ENCODE measurements around the gene SEPTIN11. TPM values are rescaled to one million over a fixed set of nuclear protein-coding genes. Genes with fewer than 3 reads are reported as not detected.

SEPTIN11 gene
- total RNA-seq, 4 donors from 2014 or later, result 10.4 to 56.6 (median 36.3) TPM

DNA sequence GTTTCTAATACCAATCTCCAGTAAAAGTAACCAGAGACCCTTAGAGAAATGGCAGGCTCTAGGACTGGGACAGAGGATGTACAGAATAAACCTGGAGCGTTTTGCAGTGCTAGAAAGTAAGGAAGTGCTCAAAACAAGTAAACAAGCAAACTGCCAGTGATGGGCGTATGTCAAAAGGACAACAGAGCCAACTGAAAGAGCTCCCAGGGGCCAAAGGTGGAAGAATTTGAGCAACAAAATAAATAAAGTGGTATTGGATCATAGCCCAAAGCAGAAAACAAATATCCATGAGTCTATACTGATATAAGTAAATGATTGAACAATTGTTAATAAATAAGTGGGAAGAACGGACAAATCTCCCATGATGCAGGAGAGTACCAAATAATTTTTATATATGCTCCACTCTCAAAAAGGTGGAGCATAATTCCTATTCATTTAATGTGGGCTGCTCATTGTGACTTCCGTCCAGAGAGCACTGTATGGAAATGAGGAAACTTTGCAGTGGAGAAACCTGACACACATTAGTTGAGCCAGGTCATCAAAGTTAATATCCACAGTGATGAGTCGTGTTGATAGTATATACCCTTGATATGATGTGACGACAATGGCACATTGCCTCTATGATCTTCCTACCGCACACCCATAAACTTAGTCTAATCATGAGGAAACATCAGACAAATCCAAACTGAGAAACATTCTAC, 17.8 kb upstream of the SEPTIN11 start:
- peaks cover 0 to 3% (median 0%) of the 10 kb centered on the region in 3 donors for H3K9me3 ChIP-seq
- H3K27me3 ChIP-seq, result no peaks in the 10 kb centered on the region
- H3K36me3 ChIP-seq, result no peaks in the 10 kb centered on the region
- H3K27ac ChIP-seq, result no peak overlapping the region
- no peak overlapping the region for H3K4me3 ChIP-seq
- intact Hi-C loops (cut with DNase I), result no loop called here
- no peak for DNase-seq
- 83 to 92% methylated on average over 7 of the region's 7 CpGs for WGBS, 2 donors
- TF ChIP-seq, protein P1, sequence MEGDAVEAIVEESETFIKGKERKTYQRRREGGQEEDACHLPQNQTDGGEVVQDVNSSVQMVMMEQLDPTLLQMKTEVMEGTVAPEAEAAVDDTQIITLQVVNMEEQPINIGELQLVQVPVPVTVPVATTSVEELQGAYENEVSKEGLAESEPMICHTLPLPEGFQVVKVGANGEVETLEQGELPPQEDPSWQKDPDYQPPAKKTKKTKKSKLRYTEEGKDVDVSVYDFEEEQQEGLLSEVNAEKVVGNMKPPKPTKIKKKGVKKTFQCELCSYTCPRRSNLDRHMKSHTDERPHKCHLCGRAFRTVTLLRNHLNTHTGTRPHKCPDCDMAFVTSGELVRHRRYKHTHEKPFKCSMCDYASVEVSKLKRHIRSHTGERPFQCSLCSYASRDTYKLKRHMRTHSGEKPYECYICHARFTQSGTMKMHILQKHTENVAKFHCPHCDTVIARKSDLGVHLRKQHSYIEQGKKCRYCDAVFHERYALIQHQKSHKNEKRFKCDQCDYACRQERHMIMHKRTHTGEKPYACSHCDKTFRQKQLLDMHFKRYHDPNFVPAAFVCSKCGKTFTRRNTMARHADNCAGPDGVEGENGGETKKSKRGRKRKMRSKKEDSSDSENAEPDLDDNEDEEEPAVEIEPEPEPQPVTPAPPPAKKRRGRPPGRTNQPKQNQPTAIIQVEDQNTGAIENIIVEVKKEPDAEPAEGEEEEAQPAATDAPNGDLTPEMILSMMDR (IDR thresholded peaks at IDR 0.05), result no peak
- TF ChIP-seq POLR2A (IDR thresholded peaks at IDR 0.05), result no peak
- H3K4me1 ChIP-seq, result no peaks in the 10 kb centered on the region

DNA sequence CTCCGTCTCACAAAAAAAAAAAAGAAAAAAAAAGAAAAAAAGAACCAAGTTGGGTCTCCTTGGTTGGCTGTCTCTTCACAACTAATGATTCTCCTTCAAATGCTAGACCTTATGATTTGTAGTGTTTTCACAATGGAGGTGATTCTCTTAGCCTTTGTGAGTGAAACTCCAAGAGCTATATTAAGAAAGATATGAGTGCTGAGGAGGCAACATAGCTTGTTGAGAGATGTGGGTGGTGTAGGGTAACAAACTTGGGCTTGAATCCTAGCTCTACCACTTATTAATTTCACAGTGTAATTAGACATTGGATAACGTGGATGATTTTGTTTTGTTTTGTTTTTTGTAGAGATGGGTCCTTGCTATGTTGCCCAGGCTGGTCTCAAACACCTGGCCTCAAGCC, 10.4 kb upstream of the SEPTIN11 start:
- Histone ChIP-seq H3K27ac (no peak overlapping the region), H3K4me3 (no peak overlapping the region), H3K4me1 (no peaks in the 10 kb centered on the region), H3K27me3 (no peaks in the 10 kb centered on the region), H3K36me3 (no peaks in the 10 kb centered on the region), H3K9me3 (peaks cover 0 to 4% (median 0%) of the 10 kb centered on the region in 3 donors)
- TF ChIP-seq, protein P1 (IDR thresholded peaks at IDR 0.05), result no peak
- TF ChIP-seq POLR2A (IDR thresholded peaks at IDR 0.05), result no peak
- WGBS, 2 donors, result 64 to 69% methylated on average over 2 of the region's 2 CpGs
- DNase-seq, result no peak
- intact Hi-C loops (cut with DNase I), result no loop called here

DNA sequence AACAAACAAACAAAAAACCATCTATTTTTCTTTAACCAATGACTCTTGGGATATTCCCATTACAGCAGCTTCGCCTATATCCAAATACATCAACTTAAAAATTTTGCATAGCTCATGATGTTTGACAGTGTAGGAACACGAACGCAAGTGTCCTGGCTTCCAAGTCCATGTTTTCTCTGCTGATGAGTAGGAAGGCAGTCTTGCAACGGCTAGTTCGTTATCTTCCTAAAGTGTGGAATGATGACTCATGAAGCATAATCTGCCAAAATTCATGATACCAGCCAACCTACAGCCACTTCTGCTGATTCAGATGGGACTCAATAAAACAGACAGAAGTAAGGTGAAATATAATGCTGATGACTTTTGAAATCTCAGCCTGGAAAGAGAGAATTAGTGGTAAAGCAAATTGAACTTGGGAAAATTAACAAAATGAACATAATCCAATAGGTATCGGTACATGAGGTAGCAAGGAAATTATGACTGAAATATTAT, 6.4 kb upstream of the SEPTIN11 start:
- H3K9me3 ChIP-seq, result no peaks in the 10 kb centered on the region
- TF ChIP-seq, protein P1 (IDR thresholded peaks at IDR 0.05), result no peak
- no peak for TF ChIP-seq POLR2A (IDR thresholded peaks at IDR 0.05)
- WGBS, 2 donors, result 45% methylated on average over 6 of the region's 6 CpGs
- intact Hi-C loops (cut with DNase I), result no loop called here
- no peaks in the 10 kb centered on the region for H3K36me3 ChIP-seq
- H3K4me3 ChIP-seq, result no peak overlapping the region
- H3K4me1 ChIP-seq, result peaks cover 0 to 14% (median 2%) of the 10 kb centered on the region in 3 donors
- no peak for DNase-seq
- H3K27me3 ChIP-seq, result no peaks in the 10 kb centered on the region
- H3K27ac ChIP-seq, result no peak overlapping the region

DNA sequence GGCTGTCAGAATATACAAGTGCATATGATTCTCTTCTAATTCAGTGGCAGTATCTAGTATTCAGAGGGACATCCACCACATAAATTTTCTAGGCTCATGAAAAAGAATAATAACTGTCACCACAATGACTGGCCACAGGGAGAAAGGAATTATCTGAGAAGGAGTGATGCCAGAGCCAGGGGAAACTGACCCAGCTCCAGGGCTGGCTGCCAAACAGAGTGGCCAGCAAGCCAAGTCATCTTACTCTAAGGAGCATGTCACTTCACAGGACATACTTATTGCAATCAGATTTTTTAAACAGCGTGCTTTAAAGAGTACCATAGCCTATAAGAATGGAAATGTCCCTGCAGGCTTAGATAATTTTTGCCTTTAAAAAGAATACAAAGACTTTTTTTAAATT, 5.8 kb upstream of the SEPTIN11 start:
- no peak for DNase-seq
- H3K36me3 ChIP-seq, result no peaks in the 10 kb centered on the region
- TF ChIP-seq, protein P1 (IDR thresholded peaks at IDR 0.05), result no peak
- no peak for TF ChIP-seq POLR2A (IDR thresholded peaks at IDR 0.05)
- H3K27ac ChIP-seq, result no peak overlapping the region
- intact Hi-C loops (cut with DNase I), result no loop called here
- peaks cover 0 to 20% (median 6%) of the 10 kb centered on the region in 3 donors for H3K4me1 ChIP-seq
- no peak overlapping the region for H3K4me3 ChIP-seq
- no peaks in the 10 kb centered on the region for H3K9me3 ChIP-seq
- WGBS, 2 donors, result 81 to 88% methylated on average over 1 of the region's 1 CpG
- H3K27me3 ChIP-seq, result no peaks in the 10 kb centered on the region

DNA sequence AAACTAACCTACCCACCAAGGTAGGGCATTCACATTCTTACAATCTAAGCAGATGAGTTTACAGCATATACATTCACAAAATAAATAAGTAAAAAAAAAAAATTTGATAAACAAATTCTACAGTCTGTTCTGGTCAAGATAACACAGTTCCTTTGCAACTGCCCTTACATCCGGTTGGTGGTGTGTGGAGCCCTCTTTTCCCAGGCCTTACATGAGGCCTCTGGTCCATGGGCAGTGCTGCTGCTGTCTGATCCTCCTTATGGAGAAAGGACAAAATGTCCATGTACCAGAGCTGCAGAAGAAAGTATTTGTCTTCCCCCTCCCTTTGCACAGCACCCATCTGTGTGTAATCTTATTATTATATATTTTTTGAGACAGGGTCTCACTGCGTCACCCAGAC, 2.2 kb upstream of the SEPTIN11 start:
- no peak for DNase-seq
- intact Hi-C loops (cut with DNase I), result no loop called here

More for the DNA sequence above, 2.2 kb upstream of the SEPTIN11 start:
- WGBS, 2 donors, result 79 to 88% methylated on average over 2 of the region's 2 CpGs
- H3K27me3 ChIP-seq, result no peaks in the 10 kb centered on the region
- no peaks in the 10 kb centered on the region for H3K36me3 ChIP-seq
- no peak for TF ChIP-seq POLR2A (IDR thresholded peaks at IDR 0.05)
- TF ChIP-seq, protein P1 (IDR thresholded peaks at IDR 0.05), result no peak
- no peaks in the 10 kb centered on the region for H3K9me3 ChIP-seq
- H3K4me3 ChIP-seq, result no peak overlapping the region
- H3K27ac ChIP-seq, result no peak overlapping the region
- H3K4me1 ChIP-seq, result peaks cover 9 to 44% (median 11%) of the 10 kb centered on the region in 3 donors
